ENCODE measurements around the gene CALCA.

CALCA gene

GRCh38 chr11:14932447-14932846 lies 39.7 kb downstream of the CALCA start:
- Histone ChIP-seq H3K4me3 (ENCODE audit: insufficient read depth, low read length, poor library complexity, severe bottlenecking) (no peak overlapping the region), H4K20me1 (ENCODE audit: low read depth, low read length) (no peaks in the 10 kb centered on the region), H3K36me3 (ENCODE audit: low read length) (no peaks in the 10 kb centered on the region), H3K27me3 (ENCODE audit: low read length) (no peaks in the 10 kb centered on the region), H3K9me3 (ENCODE audit: insufficient read depth, low read length) (no peaks in the 10 kb centered on the region), H3K9ac (ENCODE audit: low read length) (no peak overlapping the region), H2AFZ (ENCODE audit: low read depth, low read length, severe bottlenecking) (no peak overlapping the region), H3K9me2 (replicated peaks; ENCODE audit: insufficient read depth, low read length) (no peaks in the 10 kb centered on the region), H3K27ac (ENCODE audit: low read depth, low read length) (no peak overlapping the region), H3K4me2 (ENCODE audit: low read depth, low read length, poor library complexity, severe bottlenecking) (no peak overlapping the region), H3K79me2 (ENCODE audit: insufficient read depth, low read length) (no peaks in the 10 kb centered on the region), H3F3A (ENCODE audit: insufficient read depth) (no peaks in the 10 kb centered on the region)
- TF ChIP-seq CTCF (IDR thresholded peaks at IDR 0.05; ENCODE audit: insufficient read depth, low read length, poor library complexity, severe bottlenecking) = no peak
- no peak for TF ChIP-seq EZH2phosphoT487 (conservative IDR thresholded peaks at IDR 0.05; ENCODE audit: low read length)

GRCh38 chr11:14930369-14930768 lies 41.8 kb downstream of the CALCA start:
- Histone ChIP-seq H3K4me2 (ENCODE audit: low read depth, low read length, poor library complexity, severe bottlenecking) (no peak overlapping the region), H3K79me2 (ENCODE audit: insufficient read depth, low read length) (no peaks in the 10 kb centered on the region), H3K9ac (ENCODE audit: low read length) (no peak overlapping the region), H3K27ac (ENCODE audit: low read depth, low read length) (no peak overlapping the region), H2AFZ (ENCODE audit: low read depth, low read length, severe bottlenecking) (no peak overlapping the region), H3F3A (ENCODE audit: insufficient read depth) (no peaks in the 10 kb centered on the region), H3K9me2 (replicated peaks; ENCODE audit: insufficient read depth, low read length) (no peaks in the 10 kb centered on the region), H3K36me3 (ENCODE audit: low read length) (no peaks in the 10 kb centered on the region), H3K4me3 (ENCODE audit: insufficient read depth, low read length, poor library complexity, severe bottlenecking) (no peak overlapping the region), H3K9me3 (ENCODE audit: insufficient read depth, low read length) (no peaks in the 10 kb centered on the region), H4K20me1 (ENCODE audit: low read depth, low read length) (no peaks in the 10 kb centered on the region), H3K27me3 (ENCODE audit: low read length) (no peaks in the 10 kb centered on the region)
- no peak for TF ChIP-seq CTCF (IDR thresholded peaks at IDR 0.05; ENCODE audit: insufficient read depth, low read length, poor library complexity, severe bottlenecking)
- TF ChIP-seq EZH2phosphoT487 (conservative IDR thresholded peaks at IDR 0.05; ENCODE audit: low read length) = no peak

- Histone ChIP-seq H3K4me2 (ENCODE audit: low read depth, low read length, poor library complexity, severe bottlenecking) (no peak overlapping the region), H3F3A (ENCODE audit: insufficient read depth) (no peaks in the 10 kb centered on the region), H3K9ac (ENCODE audit: low read length) (no peak overlapping the region), H2AFZ (ENCODE audit: low read depth, low read length, severe bottlenecking) (no peak overlapping the region), H3K36me3 (ENCODE audit: low read length) (no peaks in the 10 kb centered on the region), H3K27me3 (ENCODE audit: low read length) (no peaks in the 10 kb centered on the region), H3K79me2 (ENCODE audit: insufficient read depth, low read length) (no peaks in the 10 kb centered on the region), H4K20me1 (ENCODE audit: low read depth, low read length) (no peaks in the 10 kb centered on the region), H3K9me3 (ENCODE audit: insufficient read depth, low read length) (no peaks in the 10 kb centered on the region), H3K9me2 (replicated peaks; ENCODE audit: insufficient read depth, low read length) (no peaks in the 10 kb centered on the region), H3K4me3 (ENCODE audit: insufficient read depth, low read length, poor library complexity, severe bottlenecking) (no peak overlapping the region), H3K27ac (ENCODE audit: low read depth, low read length) (no peak overlapping the region)
- TF ChIP-seq EZH2phosphoT487 (conservative IDR thresholded peaks at IDR 0.05; ENCODE audit: low read length) (no peak), CTCF (IDR thresholded peaks at IDR 0.05; ENCODE audit: insufficient read depth, low read length, poor library complexity, severe bottlenecking) (no peak)
These were observed 45.0 kb downstream of the CALCA start for GRCh38 chr11:14927146-14927545.
